MCF 10A (cell line): Measurements from ENCODE around the gene VSTM2L. TPM values are rescaled to one million over a fixed set of nuclear protein-coding genes. Genes with fewer than 3 reads are reported as not detected.

Source experiments
- BruUV-seq: library from RNA; stranded (reverse); fragments of 400-500 nt; replicated peaks from 2 replicates; lab custom pipeline; 2021; lab: Mats Ljungman, UMichigan
- CTCF ChIA-PET: fragments of 300-600 bp; sonication (Branson Sonifier 250); formaldehyde crosslinking; extraction: SDS; loops from one replicate; lab custom pipeline; 2021; ENCODE audit warnings: antibody characterized with exemption, inconsistent platforms; lab: Yijun Ruan, JAX
- POLR2A ChIA-PET: fragments of 300-600, 350-650 bp; sonication (Branson Sonifier 250); formaldehyde crosslinking; extraction: SDS; loops from one replicate; lab custom pipeline; 2020; ENCODE audit warnings: antibody characterized with exemption, inconsistent platforms; lab: Yijun Ruan, JAX
- DNase-seq: peaks from one replicate; pipeline ENCODE4 v3.0.0-alpha.2; 2018; ENCODE audit not compliant: unreplicated experiment
- H3K27ac Mint-ChIP-seq: one replicate; pipeline ENCODE4 v1.8.0; 2022; ENCODE audit warnings: mild to moderate bottlenecking, low read depth, mixed read lengths; ENCODE audit not compliant: unreplicated experiment
- H3K27me3 Mint-ChIP-seq: one replicate; pipeline ENCODE4 v1.8.0; 2022; ENCODE audit warnings: mixed read lengths; ENCODE audit not compliant: insufficient read depth, unreplicated experiment
- H3K36me3 Mint-ChIP-seq: one replicate; pipeline ENCODE4 v1.8.0; 2022; ENCODE audit warnings: mild to moderate bottlenecking, moderate library complexity, mixed read lengths; ENCODE audit not compliant: insufficient read depth, unreplicated experiment
- H3K4me1 Mint-ChIP-seq: one replicate; pipeline ENCODE4 v1.8.0; 2022; ENCODE audit warnings: mixed read lengths; ENCODE audit not compliant: insufficient read depth, unreplicated experiment
- H3K4me3 Mint-ChIP-seq: one replicate; pipeline ENCODE4 v1.8.0; 2022; ENCODE audit warnings: mild to moderate bottlenecking, moderate library complexity, mixed read lengths; ENCODE audit not compliant: unreplicated experiment
- H3K9me3 Mint-ChIP-seq: one replicate; pipeline ENCODE4 v1.8.0; 2022; ENCODE audit warnings: mixed read lengths; ENCODE audit not compliant: unreplicated experiment
- CTCF ChIP-seq: fragments of 200-600 bp; IDR thresholded peaks from one replicate; pipeline ENCODE4 v1.8.0; 2022; ENCODE audit warnings: antibody characterized with exemption, mild to moderate bottlenecking; ENCODE audit not compliant: unreplicated experiment
- intact Hi-C: fragments of 100-400 bp; cut with micrococcal nuclease; formaldehyde crosslinking; loops from 2 replicates; pipeline ENCODE4 v1.14.1; 2022
- total RNA-seq: library from RNA; stranded (reverse); gene quantifications from 2 replicates; pipeline ENCODE4 v1.2.3, GENCODE V29; 2022

VSTM2L gene
- total RNA-seq, 1 experiment from 2014 or later: 15.6 TPM

GRCh38 chr20:37859406-37860171 lies 43.3 kb upstream of the VSTM2L start:
- Mint-ChIP-seq H3K4me1 (no peaks in the 10 kb centered on the region), H3K27me3 (no peaks in the 10 kb centered on the region), H3K4me3 (no peak overlapping the region), H3K9me3 (no peaks in the 10 kb centered on the region), H3K36me3 (peaks cover 31% of the 10 kb centered on the region), H3K27ac (no peak overlapping the region)
- ChIA-PET POLR2A (interaction anchor here (0.6 kb wide), 1 partner anchor 120 kb away, joined by 4 read pairs; no protein-coding TSS in a partner anchor), CTCF (interaction anchor here (0.5 to 0.9 kb wide), 3 partner anchors 56 to 632 kb away, joined by 3 to 4 read pairs (median 3); no protein-coding TSS in a partner anchor)
- no peak for DNase-seq
- TF ChIP-seq CTCF: no peak
- no TSS peak for BruUV-seq
- intact Hi-C loops: no loop called here

- H3K27me3 Mint-ChIP-seq: no peaks in the 10 kb centered on the region
Observed at GRCh38 chr20:37863289-37863688, 39.6 kb upstream of the VSTM2L start.

DNA sequence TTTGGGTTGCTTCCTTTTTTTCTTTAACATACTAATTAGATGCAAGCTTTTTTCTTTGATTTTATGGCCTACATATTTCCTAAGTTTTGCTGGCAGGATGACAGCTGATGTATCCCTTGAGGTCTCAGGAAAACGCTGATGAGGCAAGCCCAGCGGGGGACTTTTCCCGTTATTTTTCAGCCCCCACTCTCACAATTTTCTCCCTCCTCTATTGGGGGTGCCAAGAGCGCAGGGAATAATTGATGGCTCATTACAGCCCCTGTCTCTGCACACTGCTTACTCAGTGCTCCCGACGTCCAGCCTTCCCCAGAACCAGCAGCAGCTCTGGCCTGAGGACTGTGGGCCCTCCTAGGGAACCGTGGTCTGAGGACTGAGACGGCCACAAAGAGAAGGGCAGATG lies 38.6 kb upstream of the VSTM2L start:
- no peak for DNase-seq
- POLR2A ChIA-PET: interaction anchor here (1.1 kb wide), 1 partner anchor 23 kb away, joined by 4 read pairs; no protein-coding TSS in a partner anchor
- H3K36me3 Mint-ChIP-seq: peaks cover 22% of the 10 kb centered on the region
- no peak overlapping the region for H3K27ac Mint-ChIP-seq
- CTCF ChIA-PET: no interaction called here
- no peak for TF ChIP-seq CTCF
- H3K4me3 Mint-ChIP-seq: no peak overlapping the region
- H3K9me3 Mint-ChIP-seq: no peaks in the 10 kb centered on the region
- no peaks in the 10 kb centered on the region for H3K27me3 Mint-ChIP-seq
- intact Hi-C loops: no loop called here
- H3K4me1 Mint-ChIP-seq: no peaks in the 10 kb centered on the region
- BruUV-seq: no TSS peak

More at GRCh38 chr20:37863289-37863688, 39.6 kb upstream of the VSTM2L start:
- H3K4me1 Mint-ChIP-seq: no peaks in the 10 kb centered on the region
- BruUV-seq: no TSS peak
- H3K9me3 Mint-ChIP-seq: no peaks in the 10 kb centered on the region
- ChIA-PET POLR2A (no interaction called here), CTCF (no interaction called here)
- H3K36me3 Mint-ChIP-seq: peaks cover 22% of the 10 kb centered on the region
- no peak overlapping the region for H3K4me3 Mint-ChIP-seq
- intact Hi-C loops: no loop called here
- no peak for DNase-seq
- H3K27ac Mint-ChIP-seq: no peak overlapping the region
- no peak for TF ChIP-seq CTCF

DNA sequence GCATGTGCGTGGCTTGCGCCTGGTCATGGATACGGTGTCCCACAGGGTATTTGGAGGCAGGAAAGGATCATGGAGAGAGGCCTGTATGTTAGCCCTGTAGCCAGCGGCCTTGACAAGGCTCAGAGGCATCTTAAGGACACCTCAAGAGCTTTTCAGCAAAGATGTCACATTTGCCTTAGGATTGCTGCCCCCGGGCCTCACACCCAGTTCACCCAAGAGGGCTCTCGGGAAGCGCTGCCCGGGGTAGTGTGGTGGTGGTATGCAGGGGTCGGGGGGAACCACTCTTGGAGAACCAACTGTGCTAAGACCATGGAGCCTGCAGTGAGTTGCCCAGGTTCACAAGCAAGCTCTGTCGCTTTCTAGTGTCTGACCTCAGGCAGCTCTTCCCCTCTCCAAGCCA lies 36.9 kb upstream of the VSTM2L start:
- Mint-ChIP-seq H3K27me3 (no peaks in the 10 kb centered on the region), H3K9me3 (no peaks in the 10 kb centered on the region), H3K4me3 (no peak overlapping the region), H3K27ac (no peak overlapping the region), H3K36me3 (peaks cover 16% of the 10 kb centered on the region), H3K4me1 (peaks cover 6% of the 10 kb centered on the region)
- intact Hi-C loops: no loop called here
- no peak for TF ChIP-seq CTCF
- ChIA-PET CTCF (interaction anchor here (0.6 to 1.2 kb wide), 5 partner anchors 9 to 1025 kb away, joined by 3 read pairs; no protein-coding TSS in a partner anchor), POLR2A (no interaction called here)
- no TSS peak for BruUV-seq
- no peak for DNase-seq
